GM19240 (cell line): ENCODE results near the gene STAT1.
"Not testable (repeated sequence)": the region's sequence is repeated elsewhere in the genome, so short reads cannot be mapped to it uniquely, and the experiment has no call there.

Source experiments
- DNase-seq: peaks from one replicate; pipeline ENCODE4 v3.0.0; 2011; ENCODE audit warnings: low spot score; ENCODE audit not compliant: insufficient read length

The STAT1 gene

GRCh38 chr2:190963088-190963487, 50.9 kb downstream of the STAT1 start:
- DNase-seq, result no peak

- DNase-seq, result no peak
Measured at GRCh38 chr2:190961918-190962487, 52.0 kb downstream of the STAT1 start.

- DNase-seq, result not testable (repeated sequence)
Measured at GRCh38 chr2:190961117-190961516, 52.9 kb downstream of the STAT1 start.

- no peak for DNase-seq
Measured at GRCh38 chr2:190959911-190960788, 53.8 kb downstream of the STAT1 start.

- DNase-seq, result no peak
Measured at GRCh38 chr2:190953257-190953656, 60.7 kb downstream of the STAT1 start.

GRCh38 chr2:190950566-190950991, 63.4 kb downstream of the STAT1 start:
- DNase-seq, result no peak

GRCh38 chr2:190948671-190949070, 65.3 kb downstream of the STAT1 start:
- DNase-seq, result no peak

- no peak for DNase-seq
Measured at GRCh38 chr2:190947711-190948251, 66.2 kb downstream of the STAT1 start.

GRCh38 chr2:190947141-190947540, 66.8 kb downstream of the STAT1 start:
- no peak for DNase-seq

- DNase-seq, result no peak
Measured at GRCh38 chr2:190943706-190944105, 70.3 kb downstream of the STAT1 start.

- no peak for DNase-seq
Measured at GRCh38 chr2:190942697-190943096, 71.3 kb downstream of the STAT1 start.

GRCh38 chr2:190941571-190941970, 72.4 kb downstream of the STAT1 start:
- DNase-seq, result no peak

- no peak for DNase-seq
Measured at GRCh38 chr2:190940454-190940853, 73.5 kb downstream of the STAT1 start.

GRCh38 chr2:190938771-190939335, 75.1 kb downstream of the STAT1 start:
- DNase-seq, result no peak

GRCh38 chr2:190935054-190935453, 78.9 kb downstream of the STAT1 start:
- no peak for DNase-seq

GRCh38 chr2:190933361-190933760, 80.6 kb downstream of the STAT1 start:
- DNase-seq, result no peak

- DNase-seq, result no peak
Measured at GRCh38 chr2:190932514-190932913, 81.5 kb downstream of the STAT1 start.

- DNase-seq, result no peak
Measured at GRCh38 chr2:190930411-190930810, 83.6 kb downstream of the STAT1 start.

GRCh38 chr2:190929919-190930318, 84.1 kb downstream of the STAT1 start:
- no peak for DNase-seq

- no peak for DNase-seq
Measured at GRCh38 chr2:190927301-190927700, 86.7 kb downstream of the STAT1 start.

GRCh38 chr2:190922376-190922775, 91.6 kb downstream of the STAT1 start:
- no peak for DNase-seq

GRCh38 chr2:190920085-190920484, 93.9 kb downstream of the STAT1 start:
- DNase-seq, result no peak
